PFSK-1 (cell line): ENCODE measurements around the gene DICER1.

Source experiments
- FOXP2 ChIP-seq: optimal IDR thresholded peaks from 2 replicates; pipeline ENCODE3; 2011; ENCODE audit warnings: borderline replicate concordance, control low read depth, inconsistent platforms; ENCODE audit not compliant: insufficient read depth; ENCODE audit errors: extremely low read length, extremely low read depth
- POLR2AphosphoS5 ChIP-seq: IDR thresholded peaks from 2 replicates; pipeline ENCODE4 v1.6.1; 2012; ENCODE audit warnings: low read depth, mild to moderate bottlenecking, control low read depth, low read length, moderate library complexity
- SIN3A ChIP-seq: IDR thresholded peaks from 2 replicates; pipeline ENCODE4 v1.6.1; 2012; ENCODE audit warnings: mild to moderate bottlenecking, low read length, moderate library complexity, borderline replicate concordance; ENCODE audit not compliant: insufficient read depth
- TAF1 ChIP-seq: IDR thresholded peaks from 2 replicates; pipeline ENCODE4 v1.6.1; 2012; ENCODE audit warnings: low read length, control low read depth, borderline replicate concordance; ENCODE audit not compliant: insufficient read depth
- TF ChIP-seq, protein P1 (sequence below), 2 experiments: IDR thresholded peaks; 2 replicates each; pipeline versions ENCODE4 v1.6.1 to v1.8.0; 2011 to 2012; ENCODE audit warnings: low read depth in 2 of 2, low read length in 2 of 2, control low read depth in 1 of 2, inconsistent platforms in 1 of 2, mild to moderate bottlenecking in 1 of 2, moderate library complexity in 1 of 2; ENCODE audit not compliant: insufficient read depth in 1 of 2

The DICER1 gene

GRCh38 chr14:95146079-95146771, 11.1 kb downstream of the DICER1 start:
- TF ChIP-seq FOXP2 (no peak), POLR2AphosphoS5 (no peak), TAF1 (no peak), SIN3A (no peak)
- TF ChIP-seq, protein P1, sequence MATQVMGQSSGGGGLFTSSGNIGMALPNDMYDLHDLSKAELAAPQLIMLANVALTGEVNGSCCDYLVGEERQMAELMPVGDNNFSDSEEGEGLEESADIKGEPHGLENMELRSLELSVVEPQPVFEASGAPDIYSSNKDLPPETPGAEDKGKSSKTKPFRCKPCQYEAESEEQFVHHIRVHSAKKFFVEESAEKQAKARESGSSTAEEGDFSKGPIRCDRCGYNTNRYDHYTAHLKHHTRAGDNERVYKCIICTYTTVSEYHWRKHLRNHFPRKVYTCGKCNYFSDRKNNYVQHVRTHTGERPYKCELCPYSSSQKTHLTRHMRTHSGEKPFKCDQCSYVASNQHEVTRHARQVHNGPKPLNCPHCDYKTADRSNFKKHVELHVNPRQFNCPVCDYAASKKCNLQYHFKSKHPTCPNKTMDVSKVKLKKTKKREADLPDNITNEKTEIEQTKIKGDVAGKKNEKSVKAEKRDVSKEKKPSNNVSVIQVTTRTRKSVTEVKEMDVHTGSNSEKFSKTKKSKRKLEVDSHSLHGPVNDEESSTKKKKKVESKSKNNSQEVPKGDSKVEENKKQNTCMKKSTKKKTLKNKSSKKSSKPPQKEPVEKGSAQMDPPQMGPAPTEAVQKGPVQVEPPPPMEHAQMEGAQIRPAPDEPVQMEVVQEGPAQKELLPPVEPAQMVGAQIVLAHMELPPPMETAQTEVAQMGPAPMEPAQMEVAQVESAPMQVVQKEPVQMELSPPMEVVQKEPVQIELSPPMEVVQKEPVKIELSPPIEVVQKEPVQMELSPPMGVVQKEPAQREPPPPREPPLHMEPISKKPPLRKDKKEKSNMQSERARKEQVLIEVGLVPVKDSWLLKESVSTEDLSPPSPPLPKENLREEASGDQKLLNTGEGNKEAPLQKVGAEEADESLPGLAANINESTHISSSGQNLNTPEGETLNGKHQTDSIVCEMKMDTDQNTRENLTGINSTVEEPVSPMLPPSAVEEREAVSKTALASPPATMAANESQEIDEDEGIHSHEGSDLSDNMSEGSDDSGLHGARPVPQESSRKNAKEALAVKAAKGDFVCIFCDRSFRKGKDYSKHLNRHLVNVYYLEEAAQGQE (IDR thresholded peaks at IDR 0.05; ENCODE audit: insufficient read depth in 1 of 2, low read depth in 2 of 2, low read length in 2 of 2) = no peak

DNA sequence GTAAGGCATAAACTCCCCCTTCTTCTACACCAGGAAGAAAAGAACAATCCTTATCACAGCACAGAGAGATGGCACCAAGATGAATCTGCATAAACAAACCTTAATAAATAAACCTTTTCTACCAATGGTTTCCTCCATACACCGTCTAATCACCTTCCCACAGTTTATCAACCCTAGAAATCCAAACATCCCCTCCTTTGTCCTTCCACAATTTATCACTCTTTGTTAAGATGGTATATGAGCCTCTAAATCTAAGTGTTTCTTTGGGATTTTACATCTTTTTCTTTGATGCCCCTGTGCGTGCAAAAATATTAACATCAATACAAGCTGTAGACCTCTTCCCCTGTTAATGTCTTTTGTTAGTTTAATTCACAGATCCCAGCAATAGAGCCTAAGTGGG, 12.5 kb downstream of the DICER1 start:
- TF ChIP-seq SIN3A (no peak), TAF1 (no peak), FOXP2 (no peak), POLR2AphosphoS5 (no peak)
- TF ChIP-seq, protein P1 (IDR thresholded peaks at IDR 0.05; ENCODE audit: insufficient read depth in 1 of 2, low read depth in 2 of 2, low read length in 2 of 2) = no peak

DNA sequence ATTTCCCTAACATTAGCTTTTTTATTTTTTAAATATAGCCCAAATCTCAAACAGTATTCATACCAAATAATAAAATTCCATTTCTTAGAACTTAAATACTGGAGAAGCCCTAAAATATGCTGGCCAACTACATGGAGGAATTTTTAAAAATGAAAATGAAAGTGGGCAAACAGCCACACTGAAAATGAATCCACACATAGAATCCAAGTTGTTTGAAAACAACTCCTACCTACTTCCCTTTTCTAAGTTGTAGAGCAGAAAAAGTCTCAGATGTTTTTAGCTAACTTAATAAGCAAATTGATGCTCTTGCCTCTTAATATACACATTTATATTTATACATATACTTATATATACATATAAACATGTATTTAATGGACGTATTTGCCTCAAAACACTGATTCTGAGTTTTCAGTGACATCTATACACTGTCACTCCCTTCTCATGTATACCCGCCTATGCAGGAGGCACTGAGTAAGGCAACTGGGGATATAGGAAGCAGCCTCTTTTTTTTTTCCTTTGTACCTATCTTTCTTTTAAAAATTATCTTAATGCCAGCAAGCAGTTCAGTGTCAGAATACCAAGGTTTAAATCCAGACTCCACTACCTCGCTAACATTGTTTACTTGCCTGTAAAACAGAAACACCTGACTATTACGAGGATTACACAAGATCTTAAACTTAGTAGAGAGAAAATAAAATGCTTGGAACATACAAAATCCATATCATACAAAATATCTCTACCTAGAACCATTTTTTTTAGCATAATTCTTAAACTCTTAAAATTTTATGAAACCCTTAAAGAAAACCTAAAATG, 13.3 kb downstream of the DICER1 start:
- TF ChIP-seq POLR2AphosphoS5 = no peak
- TF ChIP-seq SIN3A = no peak
- TF ChIP-seq FOXP2 = no peak
- TF ChIP-seq, protein P1 (IDR thresholded peaks at IDR 0.05; ENCODE audit: insufficient read depth in 1 of 2, low read depth in 2 of 2, low read length in 2 of 2) = no peak
- no peak for TF ChIP-seq TAF1

- TF ChIP-seq FOXP2 = no peak
- TF ChIP-seq, protein P1 (IDR thresholded peaks at IDR 0.05; ENCODE audit: insufficient read depth in 1 of 2, low read depth in 2 of 2, low read length in 2 of 2) = no peak
- no peak for TF ChIP-seq POLR2AphosphoS5
- TF ChIP-seq TAF1 = no peak
- no peak for TF ChIP-seq SIN3A
Observed at GRCh38 chr14:95142208-95142607, 15.1 kb downstream of the DICER1 start.

DNA sequence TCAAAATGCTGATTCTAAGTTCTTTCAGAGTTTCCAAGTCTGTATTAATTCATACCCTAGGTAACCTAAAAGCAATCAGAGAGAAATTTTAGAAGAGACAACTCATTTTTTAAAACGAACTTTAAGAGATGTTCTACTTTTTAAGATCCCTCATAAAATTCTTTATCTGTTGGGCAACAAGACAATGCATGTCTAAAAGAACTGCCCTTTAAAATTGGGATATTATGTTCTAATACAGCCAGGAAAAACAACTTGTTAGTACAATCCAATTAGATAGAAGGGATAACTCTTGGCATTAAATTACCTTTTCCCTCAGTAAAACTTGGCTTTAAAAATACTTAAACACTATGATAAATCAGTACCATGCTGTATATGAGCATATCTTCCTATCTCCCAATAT, 15.6 kb downstream of the DICER1 start:
- TF ChIP-seq, protein P1 (IDR thresholded peaks at IDR 0.05; ENCODE audit: insufficient read depth in 1 of 2, low read depth in 2 of 2, low read length in 2 of 2) = no peak
- TF ChIP-seq FOXP2 = no peak
- TF ChIP-seq POLR2AphosphoS5 = no peak
- TF ChIP-seq TAF1 = no peak
- TF ChIP-seq SIN3A = no peak
